GM12878 (cell line): ENCODE results near the gene DENND1B. TPM values are rescaled to one million over a fixed set of nuclear protein-coding genes. Genes with fewer than 3 reads are reported as not detected.

Experiments
- CEBPB ChIP-seq, 2 experiments: fragments of 150-350 bp in 1 of 2; IDR thresholded peaks; 2 replicates each; pipeline ENCODE4 v1.6.1; 2012 to 2014; ENCODE audit warnings: low read depth in 2 of 2, low read length in 2 of 2, borderline replicate concordance in 1 of 2, inconsistent platforms in 1 of 2
- FOS ChIP-seq: IDR thresholded peaks from 3 replicates; pipeline ENCODE4 v1.6.1; 2011; ENCODE audit warnings: borderline replicate concordance; ENCODE audit not compliant: insufficient read length; ENCODE audit errors: extremely low read depth
- MAX ChIP-seq: IDR thresholded peaks from 2 replicates; pipeline ENCODE4 v1.6.1; 2012; ENCODE audit warnings: low read depth, low read length, improper control_type of control experiment
- NFYA ChIP-seq: IDR thresholded peaks from 2 replicates; pipeline ENCODE4 v1.6.1; 2011; ENCODE audit warnings: low read depth, mild to moderate bottlenecking, low read length, improper control_type of control experiment, borderline replicate concordance
- NKRF ChIP-seq: fragments of 450-650 bp; conservative IDR thresholded peaks from 2 replicates; pipeline ENCODE4 v1.6.1; 2017; ENCODE audit warnings: mild to moderate bottlenecking, moderate library complexity
- RBBP5 ChIP-seq: fragments of 200-600 bp; sonication (generic); conservative IDR thresholded peaks from 2 replicates; pipeline ENCODE4 v1.6.1; 2016
- RCOR1 ChIP-seq: conservative IDR thresholded peaks from 2 replicates; pipeline ENCODE4 v1.6.1; 2012; ENCODE audit warnings: low read depth, low read length, improper control_type of control experiment
- SMARCA5 ChIP-seq: fragments of 450-650 bp; IDR thresholded peaks from 2 replicates; pipeline ENCODE4 v1.6.1; 2017; ENCODE audit warnings: mild to moderate bottlenecking
- SPI1 ChIP-seq: IDR thresholded peaks from 2 replicates; pipeline ENCODE4 v1.6.1; 2011; ENCODE audit warnings: low read depth, mild to moderate bottlenecking, low read length, moderate library complexity, borderline replicate concordance; ENCODE audit not compliant: insufficient read depth
- USF1 ChIP-seq: IDR thresholded peaks from 2 replicates; pipeline ENCODE4 v1.6.1; 2011; ENCODE audit warnings: borderline replicate concordance, low read depth, mild to moderate bottlenecking, moderate library complexity, mixed read lengths, low read length; ENCODE audit not compliant: insufficient read depth; ENCODE audit errors: extremely low read length
- WRNIP1 ChIP-seq: IDR thresholded peaks from 2 replicates; pipeline ENCODE4 v1.6.1; 2011; ENCODE audit warnings: low read depth, low read length, improper control_type of control experiment, borderline replicate concordance
- ZNF384 ChIP-seq: IDR thresholded peaks from 2 replicates; pipeline ENCODE4 v1.6.1; 2012; ENCODE audit warnings: low read depth, mild to moderate bottlenecking, low read length, improper control_type of control experiment, borderline replicate concordance
- ZSCAN29 ChIP-seq: fragments of 450-650 bp; IDR thresholded peaks from 2 replicates; pipeline ENCODE4 v1.6.1; 2017; ENCODE audit warnings: mild to moderate bottlenecking, moderate library complexity
- polyA plus RNA-seq, 11 experiments: library from polyadenylated mRNA; depleted of rRNA in 4 of 11; unstranded in 6 of 11; stranded (reverse) in 5 of 11; fragments of >200 nt; fragmentation: Nextera tagmentation in 4 of 11; fragmentation: Illumina TruSeq in 1 of 11; extraction: Ambion mirVana in 4 of 11; extraction: Trizol in 1 of 11; gene quantifications; 1 replicate in 1 of 11; 2 replicates in 10 of 11; pipeline versions ENCODE4 v1.2.1 to v1.2.3, GENCODE V29; 2011 to 2016; ENCODE audit warnings: inconsistent platforms in 2 of 11, missing spikeins in 2 of 11, low read depth in 1 of 11
- total RNA-seq, 4 experiments: library from RNA; depleted of rRNA in 3 of 4; stranded (reverse); fragments of >200 nt in 3 of 4; fragmentation: Illumina TruSeq in 1 of 4; extraction: Trizol in 1 of 4; gene quantifications; 2 replicates each; pipeline versions ENCODE4 v1.2.1 to v1.2.3, GENCODE V29; 2013 to 2021

DENND1B gene
- total and polyA plus RNA-seq, 10 of the 15 experiments (the other 5 are each of a cell fraction or from before 2014, with no cell fraction given), result 1.7 to 10.7 (median 8.0) TPM

- TF ChIP-seq USF1 (no peak), RBBP5 (no peak), SPI1 (no peak), ZSCAN29 (no peak), NKRF (no peak), WRNIP1 (no peak), RCOR1 (no peak), NFYA (no peak), MAX (no peak), SMARCA5 (no peak), FOS (no peak), CEBPB (IDR thresholded peaks at IDR 0.05; ENCODE audit: borderline replicate concordance in 1 of 2, low read depth in 2 of 2, low read length in 2 of 2) (no peak), ZNF384 (no peak)
Measured at GRCh38 chr1:197468543-197469175, 306.6 kb downstream of the DENND1B start (continued).
